ENCODE results near the gene ALDH1A2.

Gene ALDH1A2

DNA sequence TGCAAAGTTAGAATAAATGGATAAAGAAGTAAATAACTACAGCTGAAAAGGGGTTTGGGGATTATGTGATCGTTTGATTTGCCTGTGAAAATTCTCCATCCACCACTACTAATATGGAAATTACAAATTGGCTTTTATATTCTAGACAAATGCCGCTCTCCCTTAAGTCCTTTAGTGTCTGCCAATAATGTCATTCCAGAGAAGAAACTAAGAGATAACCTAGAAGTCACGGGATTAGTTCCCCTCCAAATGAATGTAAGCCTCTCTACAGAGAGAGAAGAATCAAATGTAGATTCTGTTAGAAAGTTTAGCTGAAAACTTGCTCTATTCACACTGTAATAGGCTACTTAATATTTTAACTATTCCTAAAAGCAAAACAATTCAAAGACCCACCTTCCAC, 92.0 kb downstream of the ALDH1A2 start:
- no peak overlapping the region for H3K9ac ChIP-seq (ENCODE audit: insufficient read length, low read depth)
- H3K36me3 ChIP-seq (ENCODE audit: insufficient read depth, insufficient read length, low read length) = no peaks in the 10 kb centered on the region
- TF ChIP-seq ZNF274 (IDR thresholded peaks at IDR 0.05; ENCODE audit: low read depth, low read length) (no peak), SUZ12 (IDR thresholded peaks at IDR 0.05; ENCODE audit: extremely low read depth, insufficient read depth, insufficient read length) (no peak), YY1 (IDR thresholded peaks at IDR 0.05; ENCODE audit: insufficient read depth, insufficient read length) (no peak)
- H3K9me3 ChIP-seq (ENCODE audit: insufficient read depth, low read length) = no peaks in the 10 kb centered on the region
- H3K4me3 ChIP-seq (ENCODE audit: insufficient read length, low read depth) = no peak overlapping the region
- H3K27me3 ChIP-seq (ENCODE audit: insufficient read depth, insufficient read length) = no peaks in the 10 kb centered on the region
- DNase-seq (ENCODE audit: low read depth, low spot score) = no peak
- no peaks in the 10 kb centered on the region for H3K4me1 ChIP-seq (ENCODE audit: insufficient read depth, insufficient read length)

DNA sequence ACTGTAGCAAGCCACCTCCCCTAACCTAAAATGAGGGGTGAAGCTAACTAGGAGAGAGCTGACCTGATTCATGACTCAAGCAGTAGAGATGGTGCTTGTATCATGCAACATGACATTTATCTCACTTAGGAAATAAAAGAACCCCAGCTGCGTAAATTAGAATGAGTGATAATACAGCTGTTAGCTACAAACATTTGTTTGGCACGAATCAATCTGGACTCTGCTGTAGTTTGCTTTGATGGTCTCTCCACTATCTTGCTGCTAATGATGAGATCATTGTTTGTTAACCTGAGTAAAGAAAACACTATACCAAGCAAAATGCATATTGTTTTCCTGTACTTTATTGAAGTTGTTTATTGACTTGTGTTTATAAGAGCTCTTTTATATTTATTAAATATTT, 92.6 kb downstream of the ALDH1A2 start:
- TF ChIP-seq YY1 (IDR thresholded peaks at IDR 0.05; ENCODE audit: insufficient read depth, insufficient read length) (no peak), SUZ12 (IDR thresholded peaks at IDR 0.05; ENCODE audit: extremely low read depth, insufficient read depth, insufficient read length) (no peak), ZNF274 (IDR thresholded peaks at IDR 0.05; ENCODE audit: low read depth, low read length) (no peak)
- no peak for DNase-seq (ENCODE audit: low read depth, low spot score)
- H3K4me3 ChIP-seq (ENCODE audit: insufficient read length, low read depth) = no peak overlapping the region
- no peak overlapping the region for H3K9ac ChIP-seq (ENCODE audit: insufficient read length, low read depth)
- no peaks in the 10 kb centered on the region for H3K9me3 ChIP-seq (ENCODE audit: insufficient read depth, low read length)
- H3K27me3 ChIP-seq (ENCODE audit: insufficient read depth, insufficient read length) = no peaks in the 10 kb centered on the region
- H3K36me3 ChIP-seq (ENCODE audit: insufficient read depth, insufficient read length, low read length) = no peaks in the 10 kb centered on the region
- H3K4me1 ChIP-seq (ENCODE audit: insufficient read depth, insufficient read length) = no peaks in the 10 kb centered on the region

DNA sequence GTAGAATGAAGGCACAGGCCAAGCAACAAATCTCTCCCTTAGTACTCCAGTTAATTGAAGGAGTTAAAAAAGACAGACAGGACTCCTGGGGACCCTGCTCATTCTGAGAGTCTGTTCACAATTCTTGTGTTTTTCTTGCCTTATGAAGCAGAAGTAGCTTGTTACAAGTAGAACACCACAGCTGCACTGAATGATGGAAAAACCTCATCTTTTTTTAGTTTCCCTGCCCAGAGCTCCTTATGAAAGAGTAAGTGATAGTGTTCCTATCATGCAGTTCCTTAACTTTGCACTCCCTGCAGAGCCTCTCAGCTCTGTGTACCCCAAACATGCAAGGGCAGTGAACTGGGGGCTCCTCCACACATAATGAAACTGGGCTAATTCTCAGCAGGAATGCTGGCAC, 95.5 kb downstream of the ALDH1A2 start:
- TF ChIP-seq YY1 (IDR thresholded peaks at IDR 0.05; ENCODE audit: insufficient read depth, insufficient read length) (no peak), SUZ12 (IDR thresholded peaks at IDR 0.05; ENCODE audit: extremely low read depth, insufficient read depth, insufficient read length) (no peak), ZNF274 (IDR thresholded peaks at IDR 0.05; ENCODE audit: low read depth, low read length) (no peak)
- DNase-seq (ENCODE audit: low read depth, low spot score) = no peak

DNA sequence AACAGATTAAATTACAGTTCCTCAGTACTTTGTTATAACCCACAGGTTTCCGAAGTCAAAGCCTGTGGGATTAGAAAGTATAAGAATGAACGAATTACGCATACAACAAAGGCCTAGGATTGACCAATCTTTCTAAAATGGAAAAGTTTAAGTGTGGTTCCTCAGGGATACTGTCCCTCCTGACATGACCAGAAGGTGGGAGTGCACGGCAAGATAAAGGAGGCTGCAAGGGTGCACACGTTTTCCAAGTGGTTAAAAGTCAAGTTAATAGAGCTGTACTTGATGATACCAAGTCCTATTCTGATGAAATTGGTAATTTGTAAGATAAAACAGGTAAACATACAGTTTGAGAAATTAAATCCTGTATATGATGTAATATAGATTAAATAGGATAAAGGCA, 96.2 kb downstream of the ALDH1A2 start:
- Histone ChIP-seq H3K27me3 (ENCODE audit: insufficient read depth, insufficient read length) (no peaks in the 10 kb centered on the region), H3K36me3 (ENCODE audit: insufficient read depth, insufficient read length, low read length) (no peaks in the 10 kb centered on the region), H3K9me3 (ENCODE audit: insufficient read depth, low read length) (no peaks in the 10 kb centered on the region), H3K4me1 (ENCODE audit: insufficient read depth, insufficient read length) (no peaks in the 10 kb centered on the region), H3K9ac (ENCODE audit: insufficient read length, low read depth) (no peak overlapping the region), H3K4me3 (ENCODE audit: insufficient read length, low read depth) (no peak overlapping the region)
- no peak for DNase-seq (ENCODE audit: low read depth, low spot score)
- no peak for TF ChIP-seq YY1 (IDR thresholded peaks at IDR 0.05; ENCODE audit: insufficient read depth, insufficient read length)
- no peak for TF ChIP-seq ZNF274 (IDR thresholded peaks at IDR 0.05; ENCODE audit: low read depth, low read length)
- TF ChIP-seq SUZ12 (IDR thresholded peaks at IDR 0.05; ENCODE audit: extremely low read depth, insufficient read depth, insufficient read length) = no peak

More for the DNA sequence above, 95.5 kb downstream of the ALDH1A2 start:
- Histone ChIP-seq H3K36me3 (ENCODE audit: insufficient read depth, insufficient read length, low read length) (no peaks in the 10 kb centered on the region), H3K9ac (ENCODE audit: insufficient read length, low read depth) (no peak overlapping the region), H3K9me3 (ENCODE audit: insufficient read depth, low read length) (no peaks in the 10 kb centered on the region), H3K4me3 (ENCODE audit: insufficient read length, low read depth) (no peak overlapping the region), H3K27me3 (ENCODE audit: insufficient read depth, insufficient read length) (no peaks in the 10 kb centered on the region), H3K4me1 (ENCODE audit: insufficient read depth, insufficient read length) (no peaks in the 10 kb centered on the region)

DNA sequence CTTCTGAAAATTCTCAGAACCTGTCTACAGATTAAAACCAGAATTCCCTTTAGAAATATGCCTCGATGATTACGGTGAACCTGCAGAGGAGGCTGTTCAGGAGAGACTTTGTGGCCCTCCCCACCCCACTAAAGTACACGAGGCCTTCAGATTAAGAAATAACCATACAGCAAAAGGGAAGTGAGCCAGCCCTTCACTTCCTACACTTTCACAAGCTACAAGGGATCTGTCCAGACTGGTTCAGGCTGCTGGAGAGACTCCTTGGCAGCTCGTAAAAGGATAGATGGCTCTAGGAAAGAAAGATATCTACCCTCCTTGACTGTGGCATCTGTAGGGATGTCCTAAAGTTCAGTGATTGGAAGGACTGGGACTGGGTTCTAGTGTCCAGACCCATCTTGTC, 102.6 kb downstream of the ALDH1A2 start:
- Histone ChIP-seq H3K36me3 (ENCODE audit: insufficient read depth, insufficient read length, low read length) (no peaks in the 10 kb centered on the region), H3K9ac (ENCODE audit: insufficient read length, low read depth) (no peak overlapping the region), H3K27me3 (ENCODE audit: insufficient read depth, insufficient read length) (no peaks in the 10 kb centered on the region), H3K9me3 (ENCODE audit: insufficient read depth, low read length) (no peaks in the 10 kb centered on the region), H3K4me3 (ENCODE audit: insufficient read length, low read depth) (no peak overlapping the region), H3K4me1 (ENCODE audit: insufficient read depth, insufficient read length) (no peaks in the 10 kb centered on the region)
- TF ChIP-seq SUZ12 (IDR thresholded peaks at IDR 0.05; ENCODE audit: extremely low read depth, insufficient read depth, insufficient read length) = no peak
- no peak for TF ChIP-seq YY1 (IDR thresholded peaks at IDR 0.05; ENCODE audit: insufficient read depth, insufficient read length)
- TF ChIP-seq ZNF274 (IDR thresholded peaks at IDR 0.05; ENCODE audit: low read depth, low read length) = no peak
- no peak for DNase-seq (ENCODE audit: low read depth, low spot score)

DNA sequence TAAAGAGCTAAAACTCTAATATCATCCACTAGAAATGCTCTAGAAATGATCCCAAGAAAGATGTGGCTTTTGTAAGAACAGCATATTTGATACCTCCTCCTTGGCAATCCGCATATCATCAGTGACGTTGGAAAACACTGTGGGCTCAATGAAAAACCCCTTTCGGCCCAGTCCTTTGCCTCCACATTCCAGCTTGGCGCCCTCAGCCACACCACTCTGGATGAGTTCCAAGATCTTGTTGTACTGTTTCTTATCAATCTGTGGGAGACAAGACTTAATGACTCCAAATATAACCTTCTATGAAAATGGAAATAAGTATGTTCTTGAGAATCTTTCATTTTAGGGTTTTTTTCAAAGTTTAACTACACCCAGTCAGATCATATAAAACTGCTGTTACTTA, 103.6 kb downstream of the ALDH1A2 start:
- Histone ChIP-seq H3K36me3 (ENCODE audit: insufficient read depth, insufficient read length, low read length) (no peaks in the 10 kb centered on the region), H3K9ac (ENCODE audit: insufficient read length, low read depth) (no peak overlapping the region), H3K4me1 (ENCODE audit: insufficient read depth, insufficient read length) (no peaks in the 10 kb centered on the region), H3K9me3 (ENCODE audit: insufficient read depth, low read length) (no peaks in the 10 kb centered on the region), H3K27me3 (ENCODE audit: insufficient read depth, insufficient read length) (no peaks in the 10 kb centered on the region), H3K4me3 (ENCODE audit: insufficient read length, low read depth) (no peak overlapping the region)
- no peak for DNase-seq (ENCODE audit: low read depth, low spot score)
- TF ChIP-seq YY1 (IDR thresholded peaks at IDR 0.05; ENCODE audit: insufficient read depth, insufficient read length) = no peak
- TF ChIP-seq ZNF274 (IDR thresholded peaks at IDR 0.05; ENCODE audit: low read depth, low read length) = no peak
- no peak for TF ChIP-seq SUZ12 (IDR thresholded peaks at IDR 0.05; ENCODE audit: extremely low read depth, insufficient read depth, insufficient read length)

DNA sequence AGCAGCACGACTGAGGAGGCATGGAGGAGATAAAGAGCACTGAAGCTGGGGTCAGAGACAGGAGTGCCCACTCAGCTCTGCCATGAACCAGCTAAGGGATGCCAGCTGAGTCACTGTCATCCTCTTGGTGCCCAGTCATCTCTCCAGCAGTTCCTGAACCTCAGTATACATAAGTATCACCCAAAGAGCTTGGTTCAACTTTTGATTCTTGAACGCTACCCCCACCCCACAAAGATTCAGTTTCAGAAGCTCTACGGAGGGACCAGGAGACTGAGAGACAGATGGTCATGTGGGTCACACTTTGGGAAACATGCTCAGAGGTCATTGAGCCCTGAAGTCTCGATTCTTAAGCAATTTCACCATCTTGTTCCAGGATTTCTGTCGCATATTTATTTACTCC, 108.4 kb downstream of the ALDH1A2 start:
- Histone ChIP-seq H3K4me3 (ENCODE audit: insufficient read length, low read depth) (no peak overlapping the region), H3K9ac (ENCODE audit: insufficient read length, low read depth) (no peak overlapping the region), H3K4me1 (ENCODE audit: insufficient read depth, insufficient read length) (no peaks in the 10 kb centered on the region), H3K36me3 (ENCODE audit: insufficient read depth, insufficient read length, low read length) (no peaks in the 10 kb centered on the region), H3K27me3 (ENCODE audit: insufficient read depth, insufficient read length) (no peaks in the 10 kb centered on the region), H3K9me3 (ENCODE audit: insufficient read depth, low read length) (no peaks in the 10 kb centered on the region)
- TF ChIP-seq YY1 (IDR thresholded peaks at IDR 0.05; ENCODE audit: insufficient read depth, insufficient read length) (no peak), ZNF274 (IDR thresholded peaks at IDR 0.05; ENCODE audit: low read depth, low read length) (no peak), SUZ12 (IDR thresholded peaks at IDR 0.05; ENCODE audit: extremely low read depth, insufficient read depth, insufficient read length) (no peak)
- no peak for DNase-seq (ENCODE audit: low read depth, low spot score)

DNA sequence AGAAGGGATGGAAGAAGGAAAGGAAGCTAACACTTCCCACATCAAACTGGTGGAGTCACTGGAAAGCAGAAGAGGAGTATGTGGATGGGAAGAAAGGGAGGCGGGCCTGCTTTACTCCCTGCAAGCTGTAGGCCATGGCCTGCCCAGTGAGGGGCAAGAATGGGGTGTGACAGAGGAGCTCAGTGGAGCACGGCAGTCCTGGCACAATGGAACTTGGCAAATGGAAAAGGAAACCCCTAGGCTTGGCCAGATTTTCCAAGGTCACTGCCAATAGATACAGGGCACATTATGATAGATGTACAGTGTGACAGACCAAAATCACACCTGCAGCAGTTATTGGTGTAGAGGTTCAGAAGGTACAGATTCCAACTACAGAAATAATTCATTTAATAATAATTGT, 111.6 kb downstream of the ALDH1A2 start:
- TF ChIP-seq SUZ12 (IDR thresholded peaks at IDR 0.05; ENCODE audit: extremely low read depth, insufficient read depth, insufficient read length) (no peak), ZNF274 (IDR thresholded peaks at IDR 0.05; ENCODE audit: low read depth, low read length) (no peak), YY1 (IDR thresholded peaks at IDR 0.05; ENCODE audit: insufficient read depth, insufficient read length) (no peak)
- Histone ChIP-seq H3K36me3 (ENCODE audit: insufficient read depth, insufficient read length, low read length) (no peaks in the 10 kb centered on the region), H3K4me1 (ENCODE audit: insufficient read depth, insufficient read length) (no peaks in the 10 kb centered on the region), H3K9me3 (ENCODE audit: insufficient read depth, low read length) (no peaks in the 10 kb centered on the region), H3K27me3 (ENCODE audit: insufficient read depth, insufficient read length) (no peaks in the 10 kb centered on the region), H3K9ac (ENCODE audit: insufficient read length, low read depth) (no peak overlapping the region), H3K4me3 (ENCODE audit: insufficient read length, low read depth) (no peak overlapping the region)
- DNase-seq (ENCODE audit: low read depth, low spot score) = no peak
